Umbilical cord (tissue), 2 donors: Measurements from ENCODE around the gene PCDHGA10. TPM values are rescaled to one million over a fixed set of nuclear protein-coding genes. Genes with fewer than 3 reads are reported as not detected.
"Not testable (repeated sequence)": the region's sequence is repeated elsewhere in the genome, so short reads cannot be mapped to it uniquely, and the experiment has no call there.

Experiments
- DNase-seq: peaks from one replicate; pipeline ENCODE4 v3.0.0-alpha.2; 2015; ENCODE audit warnings: low spot score
- total RNA-seq: library from RNA; depleted of rRNA; stranded (reverse); fragments of >200 nt; gene quantifications from one replicate; pipeline ENCODE4 v1.2.3, GENCODE V29; 2014; ENCODE audit warnings: low replicate concordance; ENCODE audit not compliant: insufficient read depth

The PCDHGA10 gene
- total RNA-seq = 10.8 TPM

GRCh38 chr5:141412854-141413539, at the start of gene PCDHGA10:
PCDHGA10 (plus strand) TSS chr5:141412987; CDS start chr5:141413176, 189 bp downstream.
- peak; percentile 44 for DNase-seq

GRCh38 chr5:141363952-141364660, 48.7 kb upstream of the PCDHGA10 start, which contains the start of gene PCDHGA5:
PCDHGA5 (plus strand) TSS chr5:141364162; CDS start chr5:141364331, 169 bp downstream.
- DNase-seq = no peak

GRCh38 chr5:141366016-141366896, 46.5 kb upstream of the PCDHGA10 start:
- DNase-seq = no peak

GRCh38 chr5:141369994-141370848, 42.6 kb upstream of the PCDHGA10 start, which contains the start of gene PCDHGB3:
PCDHGB3 (plus strand) TSS chr5:141370242; CDS start chr5:141370395, 153 bp downstream.
- DNase-seq = no peak

GRCh38 chr5:141371572-141372475, 41.0 kb upstream of the PCDHGA10 start:
- no peak for DNase-seq

GRCh38 chr5:141373673-141374317, 39.0 kb upstream of the PCDHGA10 start, which contains the start of gene PCDHGA6:
PCDHGA6 (plus strand) TSS chr5:141373891; CDS start chr5:141374084, 193 bp downstream.
- peak; percentile 7 for DNase-seq

- no peak for DNase-seq
Measured at GRCh38 chr5:141374627-141375026, 38.2 kb upstream of the PCDHGA10 start.

GRCh38 chr5:141375444-141376155, 37.2 kb upstream of the PCDHGA10 start:
- not testable (repeated sequence) for DNase-seq

- no peak for DNase-seq
Measured at GRCh38 chr5:141382469-141383294, 30.1 kb upstream of the PCDHGA10 start, which contains the start of gene PCDHGA7. PCDHGA7 (plus strand) TSS chr5:141382742; CDS start chr5:141382900, 158 bp downstream.

GRCh38 chr5:141383345-141383744, 29.4 kb upstream of the PCDHGA10 start:
- no peak for DNase-seq

- no peak for DNase-seq
Measured at GRCh38 chr5:141384471-141385267, 28.1 kb upstream of the PCDHGA10 start.

GRCh38 chr5:141387557-141388311, 25.1 kb upstream of the PCDHGA10 start, which contains the start of gene PCDHGB4:
PCDHGB4 (plus strand) TSS chr5:141387698; CDS start chr5:141387885, 187 bp downstream.
- DNase-seq = peak; percentile 6

- no peak for DNase-seq
Measured at GRCh38 chr5:141388661-141389060, 24.1 kb upstream of the PCDHGA10 start.

GRCh38 chr5:141389153-141390042, 23.4 kb upstream of the PCDHGA10 start:
- no peak for DNase-seq
